Measurements from ENCODE around the gene SAMD13. TPM values are rescaled to one million over a fixed set of nuclear protein-coding genes. Genes with fewer than 3 reads are reported as not detected.

The SAMD13 gene
- total and polyA plus RNA-seq, 2 of the 8 experiments (the other 6 are each of a cell fraction or from before 2014, with no cell fraction given) = 0.86 to 2.3 TPM

GRCh38 chr1:84398175-84399155 lies 97.0 kb downstream of the SAMD13 start, which contains the start of gene DNASE2B (continued):
- TF ChIP-seq, protein P1, sequence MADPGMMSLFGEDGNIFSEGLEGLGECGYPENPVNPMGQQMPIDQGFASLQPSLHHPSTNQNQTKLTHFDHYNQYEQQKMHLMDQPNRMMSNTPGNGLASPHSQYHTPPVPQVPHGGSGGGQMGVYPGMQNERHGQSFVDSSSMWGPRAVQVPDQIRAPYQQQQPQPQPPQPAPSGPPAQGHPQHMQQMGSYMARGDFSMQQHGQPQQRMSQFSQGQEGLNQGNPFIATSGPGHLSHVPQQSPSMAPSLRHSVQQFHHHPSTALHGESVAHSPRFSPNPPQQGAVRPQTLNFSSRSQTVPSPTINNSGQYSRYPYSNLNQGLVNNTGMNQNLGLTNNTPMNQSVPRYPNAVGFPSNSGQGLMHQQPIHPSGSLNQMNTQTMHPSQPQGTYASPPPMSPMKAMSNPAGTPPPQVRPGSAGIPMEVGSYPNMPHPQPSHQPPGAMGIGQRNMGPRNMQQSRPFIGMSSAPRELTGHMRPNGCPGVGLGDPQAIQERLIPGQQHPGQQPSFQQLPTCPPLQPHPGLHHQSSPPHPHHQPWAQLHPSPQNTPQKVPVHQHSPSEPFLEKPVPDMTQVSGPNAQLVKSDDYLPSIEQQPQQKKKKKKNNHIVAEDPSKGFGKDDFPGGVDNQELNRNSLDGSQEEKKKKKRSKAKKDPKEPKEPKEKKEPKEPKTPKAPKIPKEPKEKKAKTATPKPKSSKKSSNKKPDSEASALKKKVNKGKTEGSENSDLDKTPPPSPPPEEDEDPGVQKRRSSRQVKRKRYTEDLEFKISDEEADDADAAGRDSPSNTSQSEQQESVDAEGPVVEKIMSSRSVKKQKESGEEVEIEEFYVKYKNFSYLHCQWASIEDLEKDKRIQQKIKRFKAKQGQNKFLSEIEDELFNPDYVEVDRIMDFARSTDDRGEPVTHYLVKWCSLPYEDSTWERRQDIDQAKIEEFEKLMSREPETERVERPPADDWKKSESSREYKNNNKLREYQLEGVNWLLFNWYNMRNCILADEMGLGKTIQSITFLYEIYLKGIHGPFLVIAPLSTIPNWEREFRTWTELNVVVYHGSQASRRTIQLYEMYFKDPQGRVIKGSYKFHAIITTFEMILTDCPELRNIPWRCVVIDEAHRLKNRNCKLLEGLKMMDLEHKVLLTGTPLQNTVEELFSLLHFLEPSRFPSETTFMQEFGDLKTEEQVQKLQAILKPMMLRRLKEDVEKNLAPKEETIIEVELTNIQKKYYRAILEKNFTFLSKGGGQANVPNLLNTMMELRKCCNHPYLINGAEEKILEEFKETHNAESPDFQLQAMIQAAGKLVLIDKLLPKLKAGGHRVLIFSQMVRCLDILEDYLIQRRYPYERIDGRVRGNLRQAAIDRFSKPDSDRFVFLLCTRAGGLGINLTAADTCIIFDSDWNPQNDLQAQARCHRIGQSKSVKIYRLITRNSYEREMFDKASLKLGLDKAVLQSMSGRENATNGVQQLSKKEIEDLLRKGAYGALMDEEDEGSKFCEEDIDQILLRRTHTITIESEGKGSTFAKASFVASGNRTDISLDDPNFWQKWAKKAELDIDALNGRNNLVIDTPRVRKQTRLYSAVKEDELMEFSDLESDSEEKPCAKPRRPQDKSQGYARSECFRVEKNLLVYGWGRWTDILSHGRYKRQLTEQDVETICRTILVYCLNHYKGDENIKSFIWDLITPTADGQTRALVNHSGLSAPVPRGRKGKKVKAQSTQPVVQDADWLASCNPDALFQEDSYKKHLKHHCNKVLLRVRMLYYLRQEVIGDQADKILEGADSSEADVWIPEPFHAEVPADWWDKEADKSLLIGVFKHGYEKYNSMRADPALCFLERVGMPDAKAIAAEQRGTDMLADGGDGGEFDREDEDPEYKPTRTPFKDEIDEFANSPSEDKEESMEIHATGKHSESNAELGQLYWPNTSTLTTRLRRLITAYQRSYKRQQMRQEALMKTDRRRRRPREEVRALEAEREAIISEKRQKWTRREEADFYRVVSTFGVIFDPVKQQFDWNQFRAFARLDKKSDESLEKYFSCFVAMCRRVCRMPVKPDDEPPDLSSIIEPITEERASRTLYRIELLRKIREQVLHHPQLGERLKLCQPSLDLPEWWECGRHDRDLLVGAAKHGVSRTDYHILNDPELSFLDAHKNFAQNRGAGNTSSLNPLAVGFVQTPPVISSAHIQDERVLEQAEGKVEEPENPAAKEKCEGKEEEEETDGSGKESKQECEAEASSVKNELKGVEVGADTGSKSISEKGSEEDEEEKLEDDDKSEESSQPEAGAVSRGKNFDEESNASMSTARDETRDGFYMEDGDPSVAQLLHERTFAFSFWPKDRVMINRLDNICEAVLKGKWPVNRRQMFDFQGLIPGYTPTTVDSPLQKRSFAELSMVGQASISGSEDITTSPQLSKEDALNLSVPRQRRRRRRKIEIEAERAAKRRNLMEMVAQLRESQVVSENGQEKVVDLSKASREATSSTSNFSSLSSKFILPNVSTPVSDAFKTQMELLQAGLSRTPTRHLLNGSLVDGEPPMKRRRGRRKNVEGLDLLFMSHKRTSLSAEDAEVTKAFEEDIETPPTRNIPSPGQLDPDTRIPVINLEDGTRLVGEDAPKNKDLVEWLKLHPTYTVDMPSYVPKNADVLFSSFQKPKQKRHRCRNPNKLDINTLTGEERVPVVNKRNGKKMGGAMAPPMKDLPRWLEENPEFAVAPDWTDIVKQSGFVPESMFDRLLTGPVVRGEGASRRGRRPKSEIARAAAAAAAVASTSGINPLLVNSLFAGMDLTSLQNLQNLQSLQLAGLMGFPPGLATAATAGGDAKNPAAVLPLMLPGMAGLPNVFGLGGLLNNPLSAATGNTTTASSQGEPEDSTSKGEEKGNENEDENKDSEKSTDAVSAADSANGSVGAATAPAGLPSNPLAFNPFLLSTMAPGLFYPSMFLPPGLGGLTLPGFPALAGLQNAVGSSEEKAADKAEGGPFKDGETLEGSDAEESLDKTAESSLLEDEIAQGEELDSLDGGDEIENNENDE (IDR thresholded peaks at IDR 0.05; ENCODE audit: insufficient replicate concordance, low read length) = no peak
- no peak for TF ChIP-seq SP1 (IDR thresholded peaks at IDR 0.05; ENCODE audit: low read depth, low read length)
- no peak for TF ChIP-seq RBBP5 (IDR thresholded peaks at IDR 0.05; ENCODE audit: borderline replicate concordance, low read depth, low read length)
- TF ChIP-seq ZNF274 (IDR thresholded peaks at IDR 0.05; ENCODE audit: borderline replicate concordance, extremely low read depth, low read length) = no peak
- TF ChIP-seq EGR1 (IDR thresholded peaks at IDR 0.05; ENCODE audit: borderline replicate concordance, low read depth, low read length) = no peak
- no peak for TF ChIP-seq POLR2A (IDR thresholded peaks at IDR 0.05; ENCODE audit: control extremely low read depth in 1 of 2, low read depth in 2 of 2, low read length in 2 of 2)
- no peak for TF ChIP-seq CTBP2 (IDR thresholded peaks at IDR 0.05; ENCODE audit: borderline replicate concordance, insufficient read depth, insufficient read length, low read length)
- no peak for TF ChIP-seq GTF2F1 (IDR thresholded peaks at IDR 0.05; ENCODE audit: borderline replicate concordance, low read depth, low read length)
- TF ChIP-seq CEBPB (IDR thresholded peaks at IDR 0.05; ENCODE audit: low read depth, low read length) = no peak
- no peak for TF ChIP-seq SIN3A (conservative IDR thresholded peaks at IDR 0.05 in 1 of 2, IDR thresholded peaks at IDR 0.05 in 1 of 2; ENCODE audit: low read depth in 1 of 2, low read length in 2 of 2)
